ENCODE measurements around the gene BMAL1.

- TF ChIP-seq CTCF (IDR thresholded peaks at IDR 0.05; ENCODE audit: control extremely low read depth in 1 of 3, insufficient read depth in 1 of 3, low read depth in 1 of 3, low read length in 3 of 3) (no peak), EP300 (IDR thresholded peaks at IDR 0.05; ENCODE audit: borderline replicate concordance in 1 of 2, low read depth in 2 of 2, low read length in 2 of 2) (no peak)
These were observed 2.6 kb downstream of the BMAL1 start for GRCh38 chr11:13280092-13280722.

Data from H1 (cell line).